NCI-H510A (cell line): ENCODE measurements around the gene TMCC1.
"Not testable (repeated sequence)": the region's sequence is repeated elsewhere in the genome, so short reads cannot be mapped to it uniquely, and the experiment has no call there.

Experiments used
- DNase-seq: peaks from one replicate; lab custom pipeline; 2025; lab: John Stamatoyannopoulos, UW

Gene TMCC1

DNA sequence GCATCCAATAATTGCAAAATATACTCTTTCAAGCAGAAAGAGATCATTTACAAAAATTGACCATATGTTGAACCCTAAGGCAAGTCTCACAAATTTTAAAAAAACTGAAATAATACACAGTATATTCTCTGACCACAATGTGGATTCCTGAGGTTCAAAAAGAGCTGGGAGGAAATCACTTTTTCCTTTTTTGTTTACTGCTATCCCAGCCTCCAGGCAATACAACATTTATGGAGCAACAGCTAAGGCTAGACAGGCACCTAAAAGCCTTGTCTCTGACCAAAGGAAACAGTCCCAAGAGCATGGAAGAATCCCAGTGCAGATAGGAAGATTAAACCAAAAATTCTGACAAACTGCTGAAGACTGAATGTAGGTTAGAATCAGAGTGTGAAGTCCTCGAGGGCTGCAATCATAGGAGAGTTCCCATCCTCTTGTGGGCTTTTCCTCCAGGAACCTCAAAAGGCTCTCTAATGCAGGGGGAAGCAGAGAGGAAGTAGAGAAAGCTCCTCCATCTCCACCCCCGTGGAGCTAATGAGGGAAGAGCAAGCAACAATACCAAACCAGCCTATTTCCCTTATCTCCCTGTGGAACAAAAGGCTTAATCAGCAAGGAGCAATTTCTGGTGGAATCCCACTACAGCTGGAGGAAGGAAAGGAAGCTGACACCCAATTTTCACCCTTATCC is 57.0 kb downstream of the TMCC1 start:
- no peak for DNase-seq

GRCh38 chr3:129835198-129835597 is 58.3 kb downstream of the TMCC1 start:
- no peak for DNase-seq

DNA sequence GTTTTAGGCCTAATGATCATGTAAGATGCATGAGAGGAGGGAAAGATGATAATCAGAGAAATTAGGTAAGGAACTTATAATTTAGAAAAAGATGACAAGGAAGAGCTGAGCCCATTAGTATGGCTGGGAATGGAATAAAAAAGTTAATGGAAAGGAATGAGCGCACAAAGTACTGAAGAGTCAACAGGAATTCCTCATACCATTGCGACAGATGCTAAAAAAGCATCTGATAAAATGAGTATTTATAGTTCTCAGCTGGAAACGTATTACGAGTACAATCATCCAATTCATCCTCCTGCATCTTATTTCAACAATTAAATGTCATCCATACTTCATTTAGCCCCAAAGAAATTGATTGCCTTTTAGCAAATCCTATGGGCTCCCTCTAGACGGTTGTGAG is 58.9 kb downstream of the TMCC1 start:
- DNase-seq, result no peak

DNA sequence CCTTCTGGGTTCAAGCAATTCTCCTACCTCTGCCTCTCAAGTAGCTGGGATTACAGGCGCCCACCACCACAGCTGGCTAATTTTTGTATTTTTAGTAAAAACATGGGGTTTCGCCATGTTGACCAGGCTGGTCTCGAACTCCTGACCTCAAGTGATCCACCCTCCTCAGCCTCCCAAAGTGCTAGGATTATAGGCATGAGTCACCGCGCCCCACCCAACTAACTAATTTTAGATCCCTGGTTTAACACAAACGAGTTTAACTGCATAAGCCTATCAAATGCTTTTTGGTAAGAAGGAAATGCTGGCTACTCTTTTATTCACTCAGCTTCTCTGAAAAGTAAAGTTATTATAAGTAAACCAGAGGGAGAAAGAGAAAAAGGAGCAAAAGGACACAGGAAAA is 61.6 kb downstream of the TMCC1 start:
- not testable (repeated sequence) for DNase-seq

GRCh38 chr3:129831503-129831902 is 62.0 kb downstream of the TMCC1 start:
- DNase-seq, result no peak

GRCh38 chr3:129829640-129830039 is 63.9 kb downstream of the TMCC1 start:
- DNase-seq, result no peak

DNA sequence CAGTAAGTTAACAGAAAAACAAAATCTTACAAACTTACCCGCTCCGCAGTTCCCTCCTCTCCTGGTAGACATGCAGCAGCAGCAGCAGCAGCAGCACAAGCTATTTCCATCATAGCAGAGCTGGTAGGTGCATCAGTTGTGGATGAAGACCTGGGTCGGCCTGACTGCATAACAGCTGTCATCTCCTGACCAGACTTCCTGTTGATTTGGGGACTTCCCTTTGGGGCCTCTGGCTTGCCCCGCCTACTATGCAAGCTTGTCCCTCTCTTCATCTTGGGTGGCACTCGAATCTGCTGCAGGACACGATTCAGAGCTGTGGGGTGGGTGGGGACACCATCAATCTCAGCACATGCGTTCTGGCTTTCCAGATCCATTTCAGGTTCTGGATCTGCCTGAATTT is 65.7 kb downstream of the TMCC1 start:
- no peak for DNase-seq

- DNase-seq, result peak; percentile 2
Observed at GRCh38 chr3:129824926-129825541, 68.5 kb downstream of the TMCC1 start.

DNA sequence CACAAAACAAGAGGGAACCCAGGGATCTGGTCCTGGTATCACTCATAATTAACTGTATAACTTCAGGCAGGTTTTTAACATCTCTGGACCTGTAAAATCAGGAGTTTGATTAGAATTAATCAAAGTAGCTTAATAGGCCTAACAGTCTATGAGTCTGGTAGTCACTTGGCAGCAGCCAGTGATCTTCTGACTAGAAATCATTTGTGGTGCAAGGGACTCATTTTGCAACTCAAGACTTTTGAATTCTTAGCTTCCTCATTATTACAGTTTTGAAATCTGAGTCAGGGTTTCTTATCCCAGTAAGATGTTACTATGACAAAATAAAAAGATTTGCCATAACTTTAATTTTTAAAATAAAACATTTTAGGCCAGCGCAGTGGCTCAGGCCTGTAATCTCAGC is 70.8 kb downstream of the TMCC1 start:
- no peak for DNase-seq

- DNase-seq, result no peak
Observed at GRCh38 chr3:129822241-129822640, 71.3 kb downstream of the TMCC1 start.

GRCh38 chr3:129820587-129820986 is 72.9 kb downstream of the TMCC1 start:
- DNase-seq, result no peak

- no peak for DNase-seq
Observed at GRCh38 chr3:129812589-129812988, 80.9 kb downstream of the TMCC1 start.

DNA sequence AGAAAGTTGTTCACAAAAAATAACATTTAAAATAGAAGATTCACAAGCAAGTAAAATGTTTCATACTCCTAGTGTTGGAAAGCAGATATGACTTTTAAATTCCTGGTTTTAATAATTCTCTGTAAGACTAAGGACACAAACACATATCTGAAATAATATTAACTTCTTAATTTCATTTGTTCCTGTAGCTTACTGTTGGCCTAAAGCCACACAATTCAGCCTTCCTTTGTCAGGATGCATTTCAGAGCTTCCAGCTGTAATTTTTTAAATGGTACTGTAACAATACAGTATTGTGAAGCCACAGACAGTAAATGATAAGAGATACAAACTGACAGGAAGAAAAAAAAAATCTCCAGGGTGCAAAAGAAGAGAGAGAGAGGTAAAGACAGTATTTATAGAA is 84.2 kb downstream of the TMCC1 start:
- DNase-seq, result no peak

GRCh38 chr3:129796146-129796545 is 97.4 kb downstream of the TMCC1 start:
- DNase-seq, result no peak

DNA sequence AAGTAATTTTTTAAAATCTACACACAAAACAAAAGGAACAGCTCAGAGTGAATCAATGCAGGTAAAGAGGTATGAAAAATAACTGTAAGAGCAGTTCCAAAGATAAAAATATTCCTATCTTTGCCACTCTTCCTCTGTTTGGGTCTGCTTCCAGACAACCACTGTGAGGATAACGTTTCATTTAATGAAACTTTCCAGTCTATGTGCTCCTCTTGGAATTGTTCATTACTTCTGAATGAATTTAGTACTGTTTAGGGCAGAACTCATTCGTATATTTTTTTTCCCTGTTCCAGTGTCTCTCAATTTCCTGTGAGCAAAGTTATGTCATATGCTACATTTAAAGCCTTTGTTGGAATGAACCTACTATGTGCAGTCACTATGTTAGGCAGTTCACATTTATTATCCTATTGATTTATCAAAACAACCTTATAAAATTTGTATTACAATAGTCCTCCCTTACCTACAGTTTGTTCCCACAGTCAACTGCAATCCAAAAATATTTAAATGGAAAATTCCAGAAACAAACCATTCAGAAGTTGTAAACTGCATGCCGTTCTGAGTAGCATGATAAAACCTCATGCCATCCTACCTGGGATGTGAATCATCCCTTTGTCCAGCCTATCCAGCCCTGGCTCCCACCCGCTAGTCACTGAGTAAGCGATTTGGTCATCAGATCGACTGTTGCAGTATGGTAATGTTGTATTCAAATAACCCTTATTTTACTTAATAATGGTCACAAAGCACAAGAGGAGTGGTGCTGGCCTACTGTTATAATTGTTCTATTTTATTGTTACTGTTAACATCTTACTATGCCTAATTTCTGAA is 98.1 kb downstream of the TMCC1 start:
- no peak for DNase-seq

- peak; percentile 33 for DNase-seq
Observed at GRCh38 chr3:129794311-129795185, 99.0 kb downstream of the TMCC1 start.

DNA sequence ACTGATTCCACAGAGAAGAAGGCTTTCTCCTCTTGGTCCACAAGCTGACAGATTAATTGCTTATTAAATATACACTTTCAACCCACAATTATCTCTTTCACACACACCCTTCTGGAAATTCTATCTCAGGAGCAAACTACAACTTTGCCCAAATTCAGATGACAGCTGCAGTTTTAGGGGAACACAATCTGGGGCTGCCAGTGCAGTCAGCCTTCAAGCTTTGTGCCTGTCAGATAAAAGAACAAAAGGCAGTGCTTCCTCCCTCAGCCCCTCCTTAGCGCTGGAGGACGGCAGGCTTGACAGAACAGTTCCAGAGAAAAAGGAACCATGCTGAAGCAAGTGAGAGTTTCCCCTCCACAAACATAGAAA is 99.6 kb downstream of the TMCC1 start:
- DNase-seq, result no peak

GRCh38 chr3:129793319-129793718 is 100.2 kb downstream of the TMCC1 start:
- no peak for DNase-seq

GRCh38 chr3:129783470-129783869 is 110.0 kb downstream of the TMCC1 start:
- no peak for DNase-seq

GRCh38 chr3:129778871-129779270 is 114.6 kb downstream of the TMCC1 start:
- DNase-seq, result no peak

GRCh38 chr3:129777806-129778205 is 115.7 kb downstream of the TMCC1 start:
- DNase-seq, result no peak

- DNase-seq, result no peak
Observed at GRCh38 chr3:129775870-129776269, 117.6 kb downstream of the TMCC1 start.
